GM12873 (cell line): ENCODE results near the gene LRRC36.

Experiments
- TF ChIP-seq, protein P1 (sequence below): IDR thresholded peaks from 2 replicates; pipeline ENCODE4 v1.5.1; 2012; ENCODE audit warnings: low read depth, mild to moderate bottlenecking, moderate library complexity, low read length, control low read depth; ENCODE audit not compliant: insufficient read depth; ENCODE audit errors: missing control alignments

The LRRC36 gene

GRCh38 chr16:67388591-67388990 lies 62.0 kb downstream of the LRRC36 start:
- TF ChIP-seq, protein P1, sequence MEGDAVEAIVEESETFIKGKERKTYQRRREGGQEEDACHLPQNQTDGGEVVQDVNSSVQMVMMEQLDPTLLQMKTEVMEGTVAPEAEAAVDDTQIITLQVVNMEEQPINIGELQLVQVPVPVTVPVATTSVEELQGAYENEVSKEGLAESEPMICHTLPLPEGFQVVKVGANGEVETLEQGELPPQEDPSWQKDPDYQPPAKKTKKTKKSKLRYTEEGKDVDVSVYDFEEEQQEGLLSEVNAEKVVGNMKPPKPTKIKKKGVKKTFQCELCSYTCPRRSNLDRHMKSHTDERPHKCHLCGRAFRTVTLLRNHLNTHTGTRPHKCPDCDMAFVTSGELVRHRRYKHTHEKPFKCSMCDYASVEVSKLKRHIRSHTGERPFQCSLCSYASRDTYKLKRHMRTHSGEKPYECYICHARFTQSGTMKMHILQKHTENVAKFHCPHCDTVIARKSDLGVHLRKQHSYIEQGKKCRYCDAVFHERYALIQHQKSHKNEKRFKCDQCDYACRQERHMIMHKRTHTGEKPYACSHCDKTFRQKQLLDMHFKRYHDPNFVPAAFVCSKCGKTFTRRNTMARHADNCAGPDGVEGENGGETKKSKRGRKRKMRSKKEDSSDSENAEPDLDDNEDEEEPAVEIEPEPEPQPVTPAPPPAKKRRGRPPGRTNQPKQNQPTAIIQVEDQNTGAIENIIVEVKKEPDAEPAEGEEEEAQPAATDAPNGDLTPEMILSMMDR = no peak

GRCh38 chr16:67389911-67390815 lies 63.5 kb downstream of the LRRC36 start:
- TF ChIP-seq, protein P1 = no peak

- TF ChIP-seq, protein P1 = no peak
Measured at GRCh38 chr16:67390816-67391423, 64.3 kb downstream of the LRRC36 start.

- TF ChIP-seq, protein P1 = no peak
Measured at GRCh38 chr16:67391424-67392300, 65.0 kb downstream of the LRRC36 start.

GRCh38 chr16:67392301-67393059 lies 65.9 kb downstream of the LRRC36 start:
- TF ChIP-seq, protein P1 = no peak

DNA sequence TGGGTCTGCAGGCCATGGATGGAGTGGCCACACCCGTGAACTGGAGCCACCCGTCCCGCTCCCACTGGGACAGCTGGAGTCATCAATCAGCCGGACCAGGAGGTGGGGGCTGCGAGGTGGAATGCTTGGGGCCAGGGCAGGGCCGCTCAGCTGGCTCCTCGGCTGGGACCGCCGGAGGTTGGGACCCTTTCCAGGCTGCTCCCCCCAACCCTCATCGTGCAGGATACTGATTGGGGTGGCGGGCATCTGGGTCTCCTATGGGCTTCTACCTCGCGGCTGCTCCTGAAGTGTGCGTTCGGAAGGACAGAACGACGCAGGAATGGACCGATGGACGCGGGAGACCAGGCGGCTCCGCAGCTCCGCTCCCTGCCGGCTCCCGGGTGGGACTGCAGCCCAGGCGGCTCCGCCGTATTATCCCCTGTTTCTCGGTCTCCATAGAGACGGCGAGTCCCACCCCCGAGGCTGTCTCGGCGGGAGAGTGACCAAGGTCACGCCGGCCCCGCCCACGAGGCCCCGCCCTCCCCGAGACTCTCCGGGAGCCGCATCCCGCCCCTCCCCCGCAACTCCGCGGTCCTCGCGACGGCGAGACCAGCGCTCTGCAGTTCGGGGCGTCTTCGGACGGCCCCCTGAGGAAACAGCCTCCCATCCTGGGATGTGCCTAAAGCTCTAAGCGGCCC lies 66.6 kb downstream of the LRRC36 start, which contains the start of gene TPPP3:
Gene TPPP3, minus strand, starts transcription at position 388 of the 677 bp plus-strand sequence. CDS start 2,387 bp downstream, outside the sequence.
- TF ChIP-seq, protein P1 = peak; percentile 41
